22Rv1 (cell line): ENCODE measurements around the gene SLC25A11.

ENCODE experiments used
- ZFX ChIP-seq: fragments of 450-650 bp; IDR thresholded peaks from 2 replicates; pipeline ENCODE4 v1.6.1; 2017; ENCODE audit warnings: antibody characterized with exemption, borderline replicate concordance
- TF ChIP-seq, protein P1 (sequence below): fragments of 450-650 bp; IDR thresholded peaks from 2 replicates; pipeline ENCODE4 v1.5.1; 2017; ENCODE audit warnings: mild to moderate bottlenecking

DNA sequence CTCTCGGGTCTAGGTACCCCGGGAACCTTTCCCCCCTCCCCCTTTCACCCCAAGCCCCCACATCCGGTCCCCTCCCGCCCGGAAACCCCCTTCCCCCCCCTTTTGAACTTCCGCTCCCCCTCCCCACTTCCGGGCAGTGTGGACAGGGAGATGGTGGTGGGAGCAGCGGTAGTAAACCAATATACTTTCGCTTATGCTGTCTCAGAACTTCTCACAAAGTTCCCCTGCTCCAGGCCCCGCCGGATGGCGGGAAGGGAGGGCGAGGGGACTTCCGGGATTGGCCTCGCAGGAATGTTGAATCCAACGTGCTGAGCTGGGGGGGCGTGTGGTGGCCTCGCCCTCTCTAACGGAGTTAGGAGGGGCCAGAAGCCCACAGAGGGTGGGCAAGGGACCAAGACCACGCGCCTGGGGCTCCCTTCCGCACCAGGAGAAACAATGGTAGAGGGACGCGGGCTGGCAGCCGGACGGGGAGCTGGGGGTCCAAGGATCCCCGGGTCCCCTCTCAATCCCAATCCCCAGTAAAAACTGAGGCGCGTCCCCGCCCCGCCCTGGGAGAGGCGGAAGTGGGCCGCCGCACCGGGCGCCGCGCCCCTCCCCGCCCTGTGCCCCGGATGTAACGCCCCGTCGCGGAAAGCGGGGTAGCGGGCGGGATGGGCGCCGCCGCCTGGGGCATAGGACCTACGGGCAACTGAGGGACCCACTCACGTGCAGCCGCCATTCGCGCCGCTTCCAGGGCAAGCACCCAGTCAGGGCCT, 7.7 kb upstream of the SLC25A11 start:
- TF ChIP-seq, protein P1, sequence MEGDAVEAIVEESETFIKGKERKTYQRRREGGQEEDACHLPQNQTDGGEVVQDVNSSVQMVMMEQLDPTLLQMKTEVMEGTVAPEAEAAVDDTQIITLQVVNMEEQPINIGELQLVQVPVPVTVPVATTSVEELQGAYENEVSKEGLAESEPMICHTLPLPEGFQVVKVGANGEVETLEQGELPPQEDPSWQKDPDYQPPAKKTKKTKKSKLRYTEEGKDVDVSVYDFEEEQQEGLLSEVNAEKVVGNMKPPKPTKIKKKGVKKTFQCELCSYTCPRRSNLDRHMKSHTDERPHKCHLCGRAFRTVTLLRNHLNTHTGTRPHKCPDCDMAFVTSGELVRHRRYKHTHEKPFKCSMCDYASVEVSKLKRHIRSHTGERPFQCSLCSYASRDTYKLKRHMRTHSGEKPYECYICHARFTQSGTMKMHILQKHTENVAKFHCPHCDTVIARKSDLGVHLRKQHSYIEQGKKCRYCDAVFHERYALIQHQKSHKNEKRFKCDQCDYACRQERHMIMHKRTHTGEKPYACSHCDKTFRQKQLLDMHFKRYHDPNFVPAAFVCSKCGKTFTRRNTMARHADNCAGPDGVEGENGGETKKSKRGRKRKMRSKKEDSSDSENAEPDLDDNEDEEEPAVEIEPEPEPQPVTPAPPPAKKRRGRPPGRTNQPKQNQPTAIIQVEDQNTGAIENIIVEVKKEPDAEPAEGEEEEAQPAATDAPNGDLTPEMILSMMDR: no peak
- no peak for TF ChIP-seq ZFX
